Caco-2 (cell line): ENCODE results near the gene NPHP4. TPM values are rescaled to one million over a fixed set of nuclear protein-coding genes. Genes with fewer than 3 reads are reported as not detected.

Source experiments
- BruUV-seq: library from RNA; stranded (reverse); fragments of 400-500 nt; replicated peaks from 2 replicates; lab custom pipeline; 2021; lab: Mats Ljungman, UMichigan
- CTCF ChIA-PET: fragments of 300-600 bp; sonication (Branson Sonifier 250); formaldehyde crosslinking; loops from one replicate; lab custom pipeline; 2022; ENCODE audit warnings: antibody characterized with exemption; lab: Charles Lee
- POLR2A ChIA-PET: fragments of 300-600 bp; sonication (Branson Sonifier 250); formaldehyde crosslinking; loops from one replicate; lab custom pipeline; 2022; ENCODE audit warnings: antibody characterized with exemption; lab: Charles Lee
- DNase-seq, 2 experiments: peaks; one replicate each; pipeline versions ENCODE4 v3.0.0 to v3.0.0-alpha.2; 2020 to 2022
- H3K27me3 ChIP-seq: replicated peaks from 2 replicates; pipeline ENCODE4 v1.6.0; 2011; ENCODE audit warnings: low read length; ENCODE audit not compliant: control insufficient read depth, insufficient read depth
- H3K36me3 ChIP-seq: 2 replicates; pipeline ENCODE4 v1.5.1; 2011; ENCODE audit warnings: low read length; ENCODE audit not compliant: control insufficient read depth, insufficient read depth
- H3K4me1 ChIP-seq: fragments of 250-450 bp; sonication (Bioruptor Pico); 2 replicates; pipeline ENCODE4 v1.5.1; 2020; ENCODE audit warnings: mild to moderate bottlenecking
- H3K4me3 ChIP-seq: 2 replicates; pipeline ENCODE4 v1.5.1; 2011; ENCODE audit warnings: low read depth, mild to moderate bottlenecking, control low read depth, low read length
- H3K9me3 ChIP-seq: fragments of 250-450 bp; sonication (Bioruptor Pico); 2 replicates; pipeline ENCODE4 v1.5.1; 2020; ENCODE audit warnings: mild to moderate bottlenecking, moderate library complexity
- H3K27ac Mint-ChIP-seq: one replicate; pipeline ENCODE4 v1.8.0; 2022; ENCODE audit warnings: mixed read lengths; ENCODE audit not compliant: unreplicated experiment
- H3K27me3 Mint-ChIP-seq: one replicate; pipeline ENCODE4 v1.8.0; 2022; ENCODE audit warnings: mixed read lengths; ENCODE audit not compliant: insufficient read depth, unreplicated experiment
- H3K36me3 Mint-ChIP-seq: one replicate; pipeline ENCODE4 v1.8.0; 2022; ENCODE audit warnings: mild to moderate bottlenecking, mixed read lengths; ENCODE audit not compliant: insufficient read depth, unreplicated experiment
- H3K4me1 Mint-ChIP-seq: one replicate; pipeline ENCODE4 v1.8.0; 2022; ENCODE audit warnings: low read depth, mixed read lengths; ENCODE audit not compliant: unreplicated experiment
- H3K4me3 Mint-ChIP-seq: one replicate; pipeline ENCODE4 v1.8.0; 2022; ENCODE audit warnings: mild to moderate bottlenecking, moderate library complexity, mixed read lengths; ENCODE audit not compliant: unreplicated experiment
- H3K9me3 Mint-ChIP-seq: one replicate; pipeline ENCODE4 v1.8.0; 2022; ENCODE audit warnings: mixed read lengths; ENCODE audit not compliant: unreplicated experiment
- intact Hi-C: fragments of 100-400 bp; cut with micrococcal nuclease; formaldehyde crosslinking; loops from one replicate; pipeline ENCODE4 v1.10.0; 2022; ENCODE audit not compliant: unreplicated experiment
- total RNA-seq: library from RNA; stranded (reverse); gene quantifications from 2 replicates; pipeline ENCODE4 v1.2.3, GENCODE V29; 2022
- TF ChIP-seq, protein P1 (sequence below), 2 experiments: fragments of 200-600 bp in 1 of 2; IDR thresholded peaks; 1 replicate in 1 of 2; 2 replicates in 1 of 2; pipeline versions ENCODE4 v1.5.1 to v1.8.0; 2011 to 2022; ENCODE audit warnings: antibody characterized with exemption in 1 of 2, control low read depth in 1 of 2, inconsistent platforms in 1 of 2, low read depth in 1 of 2, low read length in 1 of 2, mild to moderate bottlenecking in 1 of 2, moderate library complexity in 1 of 2; ENCODE audit not compliant: insufficient read depth in 1 of 2, severe bottlenecking in 1 of 2, unreplicated experiment in 1 of 2

NPHP4 gene
- total RNA-seq, 1 experiment from 2014 or later: 12.3 TPM

DNA sequence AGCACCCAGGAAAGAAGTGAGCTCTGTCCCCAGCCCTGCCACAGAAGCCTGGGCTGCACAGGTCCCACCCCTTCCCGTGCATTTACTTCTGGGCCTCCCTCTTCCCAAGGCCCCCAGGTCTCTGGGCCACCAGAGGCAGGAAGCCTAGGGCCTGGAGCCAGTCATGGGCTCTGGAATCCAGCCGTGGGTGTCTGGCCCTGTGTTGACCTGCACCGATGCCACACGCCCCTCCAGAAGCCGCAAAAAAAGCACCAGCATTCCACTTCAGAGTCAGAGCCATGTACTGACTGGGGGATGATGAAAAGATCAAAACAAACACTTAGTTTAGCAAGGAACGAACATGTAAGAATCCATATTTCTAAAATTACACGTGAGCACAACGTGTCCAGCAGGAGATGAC, 141.7 kb downstream of the NPHP4 start:
- no peaks in the 10 kb centered on the region for H3K4me1 ChIP-seq
- intact Hi-C loops: no loop called here
- POLR2A ChIA-PET: no interaction called here
- TF ChIP-seq, protein P1, sequence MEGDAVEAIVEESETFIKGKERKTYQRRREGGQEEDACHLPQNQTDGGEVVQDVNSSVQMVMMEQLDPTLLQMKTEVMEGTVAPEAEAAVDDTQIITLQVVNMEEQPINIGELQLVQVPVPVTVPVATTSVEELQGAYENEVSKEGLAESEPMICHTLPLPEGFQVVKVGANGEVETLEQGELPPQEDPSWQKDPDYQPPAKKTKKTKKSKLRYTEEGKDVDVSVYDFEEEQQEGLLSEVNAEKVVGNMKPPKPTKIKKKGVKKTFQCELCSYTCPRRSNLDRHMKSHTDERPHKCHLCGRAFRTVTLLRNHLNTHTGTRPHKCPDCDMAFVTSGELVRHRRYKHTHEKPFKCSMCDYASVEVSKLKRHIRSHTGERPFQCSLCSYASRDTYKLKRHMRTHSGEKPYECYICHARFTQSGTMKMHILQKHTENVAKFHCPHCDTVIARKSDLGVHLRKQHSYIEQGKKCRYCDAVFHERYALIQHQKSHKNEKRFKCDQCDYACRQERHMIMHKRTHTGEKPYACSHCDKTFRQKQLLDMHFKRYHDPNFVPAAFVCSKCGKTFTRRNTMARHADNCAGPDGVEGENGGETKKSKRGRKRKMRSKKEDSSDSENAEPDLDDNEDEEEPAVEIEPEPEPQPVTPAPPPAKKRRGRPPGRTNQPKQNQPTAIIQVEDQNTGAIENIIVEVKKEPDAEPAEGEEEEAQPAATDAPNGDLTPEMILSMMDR (IDR thresholded peaks at IDR 0.05; ENCODE audit: insufficient read depth in 1 of 2, low read depth in 1 of 2, low read length in 1 of 2, severe bottlenecking in 1 of 2, unreplicated experiment in 1 of 2): no peak
- peaks cover 6% of the 10 kb centered on the region for H3K27me3 Mint-ChIP-seq
- H3K36me3 Mint-ChIP-seq: no peaks in the 10 kb centered on the region
- H3K36me3 ChIP-seq: no peaks in the 10 kb centered on the region
- no peaks in the 10 kb centered on the region for H3K9me3 ChIP-seq
- H3K4me3 ChIP-seq: no peak overlapping the region
- CTCF ChIA-PET: no interaction called here
- BruUV-seq: no TSS peak
- H3K9me3 Mint-ChIP-seq: no peaks in the 10 kb centered on the region
- H3K4me3 Mint-ChIP-seq: no peak overlapping the region
- no peaks in the 10 kb centered on the region for H3K27me3 ChIP-seq
- no peaks in the 10 kb centered on the region for H3K4me1 Mint-ChIP-seq
- H3K27ac Mint-ChIP-seq: no peak overlapping the region
- no peak for DNase-seq

DNA sequence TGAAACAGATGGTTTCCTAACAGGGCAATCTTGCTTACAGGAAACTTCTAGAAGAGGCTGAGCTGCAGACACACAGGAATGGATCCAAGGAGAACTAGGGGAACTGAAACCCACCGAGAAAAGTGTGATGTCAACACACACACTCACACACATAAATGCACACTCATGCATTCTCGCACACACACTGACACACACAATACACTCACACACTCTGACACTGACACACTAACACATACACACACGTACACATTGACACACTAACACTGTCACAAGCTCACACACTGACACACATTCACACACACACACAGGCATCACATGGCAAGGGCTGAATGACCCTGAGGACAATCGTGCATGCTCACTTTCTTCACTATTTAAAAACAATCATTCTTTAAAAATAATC, 142.7 kb downstream of the NPHP4 start:
- DNase-seq: no peak
- no TSS peak for BruUV-seq
- ChIA-PET POLR2A (no interaction called here), CTCF (no interaction called here)
- TF ChIP-seq, protein P1 (IDR thresholded peaks at IDR 0.05; ENCODE audit: insufficient read depth in 1 of 2, low read depth in 1 of 2, low read length in 1 of 2, severe bottlenecking in 1 of 2, unreplicated experiment in 1 of 2): no peak
- Mint-ChIP-seq H3K9me3 (no peaks in the 10 kb centered on the region), H3K27ac (no peak overlapping the region), H3K4me3 (no peak overlapping the region), H3K36me3 (no peaks in the 10 kb centered on the region), H3K4me1 (no peaks in the 10 kb centered on the region), H3K27me3 (peaks cover 6% of the 10 kb centered on the region)
- Histone ChIP-seq H3K9me3 (no peaks in the 10 kb centered on the region), H3K36me3 (no peaks in the 10 kb centered on the region), H3K4me1 (no peaks in the 10 kb centered on the region), H3K27me3 (no peaks in the 10 kb centered on the region), H3K4me3 (no peak overlapping the region)
- intact Hi-C loops: no loop called here

DNA sequence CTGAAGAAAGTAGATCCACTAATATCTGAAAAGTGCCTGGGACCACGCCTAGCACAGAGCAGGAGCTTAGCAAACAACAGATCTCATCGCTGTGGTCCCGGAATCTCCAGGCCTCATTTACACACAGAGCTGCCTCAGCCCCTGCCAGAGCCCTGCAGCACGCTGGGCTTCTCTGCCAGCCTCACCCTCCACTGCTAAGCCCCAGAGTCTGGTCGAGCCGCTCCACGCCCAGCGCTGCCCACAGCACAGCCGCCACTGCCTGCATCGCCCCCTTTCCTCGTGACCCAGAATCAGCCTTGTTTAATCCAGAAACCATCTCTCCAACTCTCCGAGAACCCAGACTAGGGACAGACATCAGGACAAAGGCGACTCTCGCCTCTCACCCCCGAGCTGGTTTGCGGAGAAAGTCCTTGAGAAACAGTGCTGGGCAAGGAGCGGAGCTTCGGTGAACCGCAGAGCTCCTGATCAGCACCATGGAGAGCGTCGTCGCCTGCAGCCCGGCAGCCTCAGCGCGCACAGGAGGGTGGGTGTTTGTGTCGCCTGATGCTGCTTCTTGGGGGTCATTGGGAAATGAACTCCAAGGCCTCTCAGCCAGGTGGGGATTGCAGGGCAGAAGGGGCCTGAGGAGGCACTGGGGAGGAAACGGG, 145.1 kb downstream of the NPHP4 start:
- Histone ChIP-seq H3K9me3 (no peaks in the 10 kb centered on the region), H3K36me3 (no peaks in the 10 kb centered on the region), H3K4me3 (no peak overlapping the region), H3K27me3 (no peaks in the 10 kb centered on the region), H3K4me1 (no peaks in the 10 kb centered on the region)
- no TSS peak for BruUV-seq
- POLR2A ChIA-PET: no interaction called here
- CTCF ChIA-PET: no interaction called here
- Mint-ChIP-seq H3K27me3 (peaks cover 8% of the 10 kb centered on the region), H3K4me3 (no peak overlapping the region), H3K27ac (no peak overlapping the region), H3K4me1 (no peaks in the 10 kb centered on the region), H3K36me3 (no peaks in the 10 kb centered on the region), H3K9me3 (no peaks in the 10 kb centered on the region)
- TF ChIP-seq, protein P1 (IDR thresholded peaks at IDR 0.05; ENCODE audit: insufficient read depth in 1 of 2, low read depth in 1 of 2, low read length in 1 of 2, severe bottlenecking in 1 of 2, unreplicated experiment in 1 of 2): no peak
- intact Hi-C loops: no loop called here
- DNase-seq: peak in 1 of 2 experiments; percentile 20
